ENCODE measurements around the gene EHMT2.

- TF ChIP-seq CTCF (conservative IDR thresholded peaks at IDR 0.05; ENCODE audit: low read depth, low read length) (no peak), EZH2 (IDR thresholded peaks at IDR 0.05; ENCODE audit: borderline replicate concordance, low read depth, low read length, poor library complexity, severe bottlenecking) (no peak)
Measured at GRCh38 chr6:31896856-31897611, 464 bp downstream of the EHMT2 start.

Data from A673 (cell line).